Prostate gland (tissue), 2 donors: Measurements from ENCODE around the gene TACC2. TPM values are rescaled to one million over a fixed set of nuclear protein-coding genes. Genes with fewer than 3 reads are reported as not detected.

Experiments used
- DNase-seq: peaks from one replicate; pipeline ENCODE4 v3.0.0-alpha.2; 2019; ENCODE audit warnings: low spot score
- H3K27ac ChIP-seq, 2 donors: fragments of 200-600 bp; sonication (generic); 2 replicates each; pipeline ENCODE4 v1.5.1; 2017 to 2019
- H3K27me3 ChIP-seq: fragments of 200-600 bp; sonication (generic); replicated peaks from 2 replicates; pipeline ENCODE4 v1.5.1; 2019; ENCODE audit not compliant: insufficient read depth
- H3K36me3 ChIP-seq, 2 donors: fragments of 200-600 bp; sonication (generic); 1 replicate in 1 of 2; 2 replicates in 1 of 2; pipeline versions ENCODE4 v1.5.1 to v1.8.1; 2017 to 2019
- H3K4me1 ChIP-seq: fragments of 200-600 bp; sonication (generic); replicated peaks from 2 replicates; pipeline ENCODE4 v1.5.1; 2019
- H3K4me3 ChIP-seq, 2 donors: fragments of 200-600 bp; sonication (generic); 2 replicates each; pipeline ENCODE4 v1.5.1; 2017 to 2019
- H3K9me3 ChIP-seq: fragments of 200-600 bp; sonication (generic); 2 replicates; pipeline ENCODE4 v1.5.1; 2017
- CTCF ChIP-seq, 4 experiments: fragments of 200-600 bp in 2 of 4; fragments of 450-650 bp in 2 of 4; sonication (generic) in 2 of 4; IDR thresholded peaks; 1 replicate in 3 of 4; 2 replicates in 1 of 4; pipeline ENCODE4 v1.5.1; 2016 to 2019; ENCODE audit warnings: antibody characterized with exemption in 4 of 4, mild to moderate bottlenecking in 2 of 4, moderate library complexity in 2 of 4
- POLR2A ChIP-seq: fragments of 450-650 bp; IDR thresholded peaks from one replicate; pipeline ENCODE4 v1.6.1; 2016; ENCODE audit warnings: antibody characterized with exemption, mild to moderate bottlenecking
- POLR2AphosphoS5 ChIP-seq: sonication (generic); formaldehyde crosslinking; IDR thresholded peaks from one replicate; pipeline ENCODE4 v1.6.1; 2017; ENCODE audit warnings: antibody characterized with exemption
- WGBS: methylation state at CpG from one replicate; pipeline ENCODE4 v1.1.5; 2018; 5-methylcytosine and 5-hydroxymethylcytosine counted together
- intact Hi-C: fragments of 100-400 bp; cut with DNase I; formaldehyde crosslinking; loops from one replicate; pipeline ENCODE4 v1.14.2; 2022
- total RNA-seq, 2 donors: library from RNA; depleted of rRNA; stranded (reverse); fragments of >200 nt; gene quantifications; one replicate each; pipeline ENCODE4 v1.1.0, GENCODE V29; 2016

The TACC2 gene
- total RNA-seq, 2 donors from 2014 or later = 101 to 140 TPM

- TF ChIP-seq POLR2A (no peak), CTCF (IDR thresholded peaks at IDR 0.05) (peak in 1 of 4 experiments; percentile 28)
- no peaks in the 10 kb centered on the region for H3K36me3 ChIP-seq
- no peak for DNase-seq
- H3K27me3 ChIP-seq = no peaks in the 10 kb centered on the region
- peaks cover 8% of the 10 kb centered on the region for H3K4me1 ChIP-seq
- H3K9me3 ChIP-seq = no peaks in the 10 kb centered on the region
- intact Hi-C loops = loop anchor here (10.0 kb wide), 1 partner anchor 332 kb away; no protein-coding TSS in a partner anchor
- peak overlapping the region; percentile 41 for H3K27ac ChIP-seq
- peak overlapping the region; percentile 22 to 28 for H3K4me3 ChIP-seq
- 46% methylated on average over 16 of the region's 16 CpGs for WGBS
Measured at GRCh38 chr10:122162671-122163173, 173.8 kb downstream of the TACC2 start.

- no peak for DNase-seq
- no peak for TF ChIP-seq POLR2AphosphoS5
- TF ChIP-seq POLR2A = no peak
- no peak for TF ChIP-seq CTCF (IDR thresholded peaks at IDR 0.05)
- Histone ChIP-seq H3K36me3 (no peaks in the 10 kb centered on the region), H3K27me3 (no peaks in the 10 kb centered on the region), H3K27ac (peak overlapping the region; percentile 41), H3K4me3 (peak overlapping the region; percentile 22 to 28), H3K4me1 (peaks cover 8% of the 10 kb centered on the region), H3K9me3 (no peaks in the 10 kb centered on the region)
- 2% methylated on average over 89 of the region's 89 CpGs for WGBS
- intact Hi-C loops = loop anchor here (10.0 kb wide), 1 partner anchor 331 kb away; no protein-coding TSS in a partner anchor
Measured at GRCh38 chr10:122163174-122164022, 174.4 kb downstream of the TACC2 start.

GRCh38 chr10:122164023-122164601 is 175.1 kb downstream of the TACC2 start:
- intact Hi-C loops = loop anchor here (10.0 kb wide), 1 partner anchor 331 kb away; no protein-coding TSS in a partner anchor
- peak overlapping the region; percentile 22 to 28 for H3K4me3 ChIP-seq
- H3K36me3 ChIP-seq = no peaks in the 10 kb centered on the region
- no peaks in the 10 kb centered on the region for H3K27me3 ChIP-seq
- peaks cover 8% of the 10 kb centered on the region for H3K4me1 ChIP-seq
- H3K9me3 ChIP-seq = no peaks in the 10 kb centered on the region
- WGBS = 54% methylated on average over 24 of the region's 25 CpGs
- DNase-seq = no peak
- H3K27ac ChIP-seq = peak overlapping the region in 1 of 2 donors; percentile 41
- TF ChIP-seq POLR2A (no peak), CTCF (IDR thresholded peaks at IDR 0.05) (no peak), POLR2AphosphoS5 (no peak)

GRCh38 chr10:122164815-122165483 is 176.0 kb downstream of the TACC2 start:
- no peak overlapping the region for H3K4me3 ChIP-seq

More at GRCh38 chr10:122164815-122165483, 176.0 kb downstream of the TACC2 start:
- Histone ChIP-seq H3K4me1 (peaks cover 8% of the 10 kb centered on the region), H3K9me3 (no peaks in the 10 kb centered on the region), H3K27me3 (no peaks in the 10 kb centered on the region), H3K27ac (no peak overlapping the region), H3K36me3 (no peaks in the 10 kb centered on the region)
- TF ChIP-seq POLR2AphosphoS5 (no peak), POLR2A (no peak), CTCF (IDR thresholded peaks at IDR 0.05) (no peak)
- WGBS = 74% methylated on average over 17 of the region's 17 CpGs
- DNase-seq = no peak
- intact Hi-C loops = loop anchor here (10.0 kb wide), 1 partner anchor 330 kb away; no protein-coding TSS in a partner anchor
